ENCODE results near the gene STRAP. TPM values are rescaled to one million over a fixed set of nuclear protein-coding genes. Genes with fewer than 3 reads are reported as not detected.

The STRAP gene
- total RNA-seq, 2 donors from 2014 or later, result 75.7 to 77.1 TPM

DNA sequence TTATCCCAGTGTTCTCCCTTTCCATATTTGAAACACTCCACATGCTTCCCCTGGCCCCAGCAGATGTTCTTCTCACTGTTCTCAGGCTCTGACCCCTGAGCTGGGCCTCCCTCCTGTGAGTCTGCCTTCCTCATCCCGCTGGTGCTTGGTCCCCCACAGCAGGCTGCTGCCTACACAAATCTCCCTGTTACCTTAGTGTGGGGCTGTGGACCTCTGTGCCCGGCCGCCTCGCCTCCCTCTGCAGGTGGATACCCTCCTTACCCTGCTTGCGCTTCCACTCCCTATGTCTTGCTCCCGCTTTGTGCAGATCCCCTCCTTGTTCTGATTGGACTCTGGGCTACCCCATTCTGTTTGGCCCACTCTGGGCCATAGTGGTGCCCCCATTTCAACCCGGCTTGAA is 35.9 kb downstream of the STRAP start:
- no peak overlapping the region for H3K27ac ChIP-seq
- no peaks in the 10 kb centered on the region for H3K36me3 ChIP-seq
- no peaks in the 10 kb centered on the region for H3K27me3 ChIP-seq
- no peaks in the 10 kb centered on the region for H3K4me1 ChIP-seq
- no peaks in the 10 kb centered on the region for H3K9me3 ChIP-seq
- DNase-seq (ENCODE audit: low spot score), result no peak
- TF ChIP-seq, protein P1, sequence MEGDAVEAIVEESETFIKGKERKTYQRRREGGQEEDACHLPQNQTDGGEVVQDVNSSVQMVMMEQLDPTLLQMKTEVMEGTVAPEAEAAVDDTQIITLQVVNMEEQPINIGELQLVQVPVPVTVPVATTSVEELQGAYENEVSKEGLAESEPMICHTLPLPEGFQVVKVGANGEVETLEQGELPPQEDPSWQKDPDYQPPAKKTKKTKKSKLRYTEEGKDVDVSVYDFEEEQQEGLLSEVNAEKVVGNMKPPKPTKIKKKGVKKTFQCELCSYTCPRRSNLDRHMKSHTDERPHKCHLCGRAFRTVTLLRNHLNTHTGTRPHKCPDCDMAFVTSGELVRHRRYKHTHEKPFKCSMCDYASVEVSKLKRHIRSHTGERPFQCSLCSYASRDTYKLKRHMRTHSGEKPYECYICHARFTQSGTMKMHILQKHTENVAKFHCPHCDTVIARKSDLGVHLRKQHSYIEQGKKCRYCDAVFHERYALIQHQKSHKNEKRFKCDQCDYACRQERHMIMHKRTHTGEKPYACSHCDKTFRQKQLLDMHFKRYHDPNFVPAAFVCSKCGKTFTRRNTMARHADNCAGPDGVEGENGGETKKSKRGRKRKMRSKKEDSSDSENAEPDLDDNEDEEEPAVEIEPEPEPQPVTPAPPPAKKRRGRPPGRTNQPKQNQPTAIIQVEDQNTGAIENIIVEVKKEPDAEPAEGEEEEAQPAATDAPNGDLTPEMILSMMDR (IDR thresholded peaks at IDR 0.05), result no peak
- H3K4me3 ChIP-seq, result no peak overlapping the region

DNA sequence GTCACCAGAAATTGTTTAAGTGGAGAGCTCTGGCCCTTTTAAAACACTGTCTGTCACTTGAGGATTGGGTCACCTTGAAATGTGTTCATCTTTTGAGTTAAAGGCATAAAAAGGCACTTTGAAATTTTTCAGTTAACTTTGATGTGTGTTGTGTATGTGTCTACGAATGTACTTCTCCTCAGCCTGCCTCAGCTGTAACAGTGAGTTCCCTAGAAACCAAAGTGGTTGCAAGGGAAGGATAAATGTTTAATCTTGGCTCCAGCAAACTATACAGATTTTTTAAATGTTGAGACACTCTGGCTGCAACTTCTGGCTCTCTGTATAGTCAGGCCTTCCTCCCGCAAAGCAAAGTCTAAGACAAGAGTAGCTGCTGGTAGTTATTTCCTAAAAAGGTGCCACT is 37.2 kb downstream of the STRAP start:
- TF ChIP-seq, protein P1 (IDR thresholded peaks at IDR 0.05), result no peak
- no peaks in the 10 kb centered on the region for H3K9me3 ChIP-seq
- H3K27ac ChIP-seq, result no peak overlapping the region
- no peaks in the 10 kb centered on the region for H3K4me1 ChIP-seq
- no peak for DNase-seq (ENCODE audit: low spot score)
- no peak overlapping the region for H3K4me3 ChIP-seq
- no peaks in the 10 kb centered on the region for H3K36me3 ChIP-seq
- no peaks in the 10 kb centered on the region for H3K27me3 ChIP-seq

DNA sequence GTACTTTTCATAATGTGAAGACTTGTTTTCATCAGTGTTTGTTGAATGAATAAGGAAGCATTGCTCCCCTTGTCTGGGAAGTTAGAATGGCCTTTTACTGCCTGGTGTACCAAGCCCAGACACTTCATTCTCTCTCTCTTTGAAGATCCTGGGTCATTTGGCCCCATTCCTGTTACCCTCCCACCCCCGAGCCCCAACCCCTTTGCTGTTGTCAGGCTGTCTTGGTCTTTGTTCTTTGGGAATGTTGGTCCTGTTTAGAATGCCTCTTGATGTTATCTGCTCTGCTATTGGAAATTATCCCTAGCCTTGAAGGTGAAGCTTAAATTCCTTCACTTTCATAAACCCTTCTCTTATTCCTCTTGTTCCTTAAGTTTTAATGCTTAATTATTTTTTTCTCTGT is 42.8 kb downstream of the STRAP start:
- H3K4me3 ChIP-seq, result no peak overlapping the region
- H3K9me3 ChIP-seq, result no peaks in the 10 kb centered on the region
- TF ChIP-seq, protein P1 (IDR thresholded peaks at IDR 0.05), result no peak
- no peaks in the 10 kb centered on the region for H3K27me3 ChIP-seq
- no peak for DNase-seq (ENCODE audit: low spot score)
- peaks cover 0 to 14% of the 10 kb centered on the region in 2 donors for H3K4me1 ChIP-seq
- H3K36me3 ChIP-seq, result no peaks in the 10 kb centered on the region
- no peak overlapping the region for H3K27ac ChIP-seq

DNA sequence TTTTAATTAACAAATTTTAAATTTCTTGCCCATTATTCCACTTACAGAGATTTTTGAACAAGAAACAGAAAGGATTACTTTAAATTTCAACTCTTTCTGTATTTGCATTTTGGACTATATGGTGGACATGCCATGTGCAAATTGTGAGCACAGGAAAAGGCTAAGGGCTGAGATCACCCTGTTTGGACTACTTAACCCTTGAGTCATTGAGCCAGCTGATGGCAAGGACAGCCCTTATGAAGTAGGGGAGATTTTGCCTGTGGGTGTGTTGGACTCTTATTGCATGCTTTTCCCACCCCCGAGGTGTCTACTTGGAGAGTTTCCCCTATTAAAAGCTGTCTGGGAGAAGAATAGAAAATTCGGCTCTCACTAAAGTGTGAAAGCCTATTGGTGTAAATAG is 46.2 kb downstream of the STRAP start:
- H3K27me3 ChIP-seq, result no peaks in the 10 kb centered on the region
- no peak for DNase-seq (ENCODE audit: low spot score)
- no peaks in the 10 kb centered on the region for H3K9me3 ChIP-seq
- H3K36me3 ChIP-seq, result no peaks in the 10 kb centered on the region
- no peak overlapping the region for H3K4me3 ChIP-seq
- peaks cover 0 to 14% of the 10 kb centered on the region in 2 donors for H3K4me1 ChIP-seq
- TF ChIP-seq, protein P1 (IDR thresholded peaks at IDR 0.05), result no peak
- no peak overlapping the region for H3K27ac ChIP-seq

DNA sequence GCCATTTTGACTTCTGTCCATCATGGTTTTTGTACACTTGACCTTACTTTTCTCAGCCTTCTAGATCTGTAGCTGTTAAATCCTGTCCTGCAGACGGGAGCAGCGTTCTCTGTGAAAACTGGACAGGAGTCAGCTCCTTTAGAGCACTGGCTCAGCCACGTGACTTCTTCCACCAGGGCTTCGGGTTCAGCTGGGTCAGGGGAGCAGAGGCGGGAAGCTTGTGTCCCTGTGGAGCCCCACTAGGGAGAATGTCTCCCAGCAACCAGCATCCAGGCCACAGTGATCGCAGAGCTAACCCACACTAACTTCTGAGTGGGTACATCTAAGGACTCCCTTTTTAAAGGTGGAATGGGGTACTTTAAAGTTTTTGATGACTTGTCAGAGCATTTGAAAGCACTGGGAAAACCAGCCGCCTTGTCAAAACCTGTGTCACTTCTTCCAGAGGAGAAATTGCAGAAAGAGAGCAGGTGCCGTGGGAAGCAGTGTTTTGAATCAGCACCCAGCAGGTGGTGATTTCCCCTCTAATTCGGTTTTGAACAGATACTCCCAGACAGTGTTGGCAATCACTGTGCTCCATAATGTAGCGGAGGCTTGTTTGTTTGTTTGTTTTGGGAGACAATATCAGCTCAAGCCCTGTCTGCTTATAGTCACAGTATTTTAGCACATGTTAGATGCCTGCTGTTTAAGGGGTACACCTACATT is 46.8 kb downstream of the STRAP start:
- no peak overlapping the region for H3K27ac ChIP-seq
- no peaks in the 10 kb centered on the region for H3K9me3 ChIP-seq
- H3K36me3 ChIP-seq, result no peaks in the 10 kb centered on the region
- no peaks in the 10 kb centered on the region for H3K27me3 ChIP-seq
- no peak overlapping the region for H3K4me3 ChIP-seq
- no peak for DNase-seq (ENCODE audit: low spot score)
- H3K4me1 ChIP-seq, result peaks cover 0 to 14% of the 10 kb centered on the region in 2 donors
- TF ChIP-seq, protein P1 (IDR thresholded peaks at IDR 0.05), result no peak

DNA sequence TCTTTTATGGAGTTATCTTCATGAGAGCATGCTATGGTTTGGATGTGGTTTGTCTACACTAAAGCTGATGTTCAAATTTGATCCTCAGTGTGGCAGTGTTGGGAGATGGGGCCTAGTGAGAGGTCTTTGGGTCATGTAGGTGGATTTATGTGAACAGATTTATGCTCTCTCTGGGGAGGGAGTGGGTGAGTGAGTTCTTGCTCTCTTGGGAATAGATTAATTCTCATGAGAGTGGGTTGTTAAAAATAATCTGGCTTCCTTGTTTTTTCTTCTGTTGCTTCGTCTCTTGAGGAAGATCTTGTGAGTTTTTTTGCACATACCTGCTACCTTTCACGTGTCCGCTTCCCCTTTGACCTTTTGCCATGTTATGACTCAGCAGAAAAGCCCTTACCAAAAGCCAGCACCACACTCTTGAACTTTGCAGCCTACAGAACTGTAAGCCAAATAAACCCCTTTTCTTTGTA is 49.4 kb downstream of the STRAP start:
- DNase-seq (ENCODE audit: low spot score), result no peak
- no peak overlapping the region for H3K27ac ChIP-seq
- TF ChIP-seq, protein P1 (IDR thresholded peaks at IDR 0.05), result no peak
- H3K4me3 ChIP-seq, result no peak overlapping the region
- no peaks in the 10 kb centered on the region for H3K9me3 ChIP-seq
- no peaks in the 10 kb centered on the region for H3K36me3 ChIP-seq
- H3K27me3 ChIP-seq, result no peaks in the 10 kb centered on the region
- H3K4me1 ChIP-seq, result peaks cover 0 to 14% of the 10 kb centered on the region in 2 donors

Measured in right atrium auricular region (tissue), 2 donors.